DMS114 treated with DMSO at 0.1 percent for 48 hours (cell line): Measurements from ENCODE around the gene EVL.
"Not testable (repeated sequence)": the region's sequence is repeated elsewhere in the genome, so short reads cannot be mapped to it uniquely, and the experiment has no call there.

Experiments
- DNase-seq: peaks from one replicate; lab custom pipeline; 2025; ENCODE audit not compliant: unreplicated experiment; lab: John Stamatoyannopoulos, UW

The EVL gene

DNA sequence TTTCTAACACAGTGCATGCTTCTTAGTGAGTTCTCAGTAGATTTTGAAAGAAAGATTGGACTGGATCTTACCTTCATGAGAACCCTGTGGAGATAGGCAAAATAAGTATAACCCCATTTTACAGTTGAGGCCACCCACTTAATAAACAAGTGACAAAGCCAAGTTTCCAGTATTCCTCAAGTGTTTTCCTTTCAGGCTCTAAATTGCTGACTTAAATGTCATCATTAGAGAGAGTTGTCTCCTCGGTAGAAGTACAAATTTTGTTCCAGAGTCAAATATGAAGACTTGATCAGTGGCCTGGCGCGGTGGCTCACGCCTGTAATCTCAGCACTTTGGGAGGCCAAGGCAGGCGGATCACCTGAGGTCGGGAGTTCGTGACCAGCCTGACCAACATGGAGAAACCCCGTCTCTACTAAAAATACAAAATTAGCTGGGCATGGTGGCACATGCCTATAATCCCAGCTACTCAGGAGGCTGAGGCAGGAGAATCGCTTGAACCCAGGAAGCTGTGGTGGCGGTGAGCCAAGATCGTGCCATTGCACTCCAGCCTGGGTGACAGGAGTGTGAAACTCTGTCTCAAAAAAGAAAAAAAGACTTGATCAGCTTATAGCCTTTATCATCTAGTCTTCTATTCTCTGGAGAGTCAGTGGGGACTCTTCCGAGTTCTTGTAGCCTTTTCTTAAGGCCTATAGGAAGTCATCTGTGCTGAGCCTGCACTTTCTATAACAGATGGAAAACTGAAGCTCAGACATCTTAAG is 708 bp upstream of the EVL start:
- not testable (repeated sequence) for DNase-seq

DNA sequence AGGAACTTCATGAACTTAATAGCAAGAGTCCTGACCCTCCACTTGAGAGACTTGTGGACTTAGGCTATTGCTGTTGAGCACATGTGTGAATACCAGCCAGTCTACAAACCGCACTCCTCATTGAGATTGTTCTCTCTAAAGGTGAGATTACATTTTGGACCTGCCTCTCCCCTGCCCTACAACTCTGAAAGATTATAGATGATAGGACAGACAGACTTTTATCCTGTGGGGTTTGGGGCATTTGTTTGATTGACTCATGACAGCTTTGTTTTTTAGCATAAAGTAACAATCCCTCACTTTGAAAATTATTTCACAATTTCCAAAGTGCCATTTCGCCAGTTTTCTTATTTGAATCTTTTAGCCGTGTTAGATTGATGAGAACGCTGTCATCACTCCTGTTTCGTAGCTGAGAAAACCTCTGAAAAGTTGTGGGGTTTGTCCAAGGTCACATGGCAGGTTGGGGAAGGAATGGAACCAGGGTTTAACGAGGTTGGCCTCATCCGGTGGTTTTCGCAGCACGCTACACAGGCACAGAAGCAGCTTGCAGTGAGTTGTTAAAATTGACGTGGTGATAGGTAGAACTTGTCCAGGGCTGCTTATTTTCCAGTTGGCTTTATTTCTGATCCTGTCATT is 836 bp downstream of the EVL start:
- DNase-seq: no peak

GRCh38 chr14:100066962-100067361 is 1.7 kb downstream of the EVL start:
- DNase-seq: no peak

DNA sequence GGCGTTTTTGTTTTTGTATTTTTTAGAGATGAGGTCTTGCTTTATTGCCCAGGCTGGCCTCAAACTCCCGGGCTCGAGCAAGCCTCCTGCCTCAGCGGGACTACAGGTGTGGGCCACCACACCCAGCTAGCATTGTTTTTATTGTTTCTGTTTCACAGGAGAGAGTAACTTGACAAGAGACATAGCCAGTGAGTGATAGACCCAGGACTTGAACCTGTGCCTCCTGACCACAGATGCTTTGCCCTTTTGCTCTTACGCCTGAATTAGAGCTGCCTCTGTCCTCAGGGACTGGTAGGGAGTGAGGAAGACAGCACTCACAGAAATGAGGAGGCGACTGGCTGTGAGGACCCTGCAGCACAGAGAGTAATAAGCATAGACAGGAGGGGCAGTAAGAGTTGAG is 2.3 kb downstream of the EVL start:
- no peak for DNase-seq

DNA sequence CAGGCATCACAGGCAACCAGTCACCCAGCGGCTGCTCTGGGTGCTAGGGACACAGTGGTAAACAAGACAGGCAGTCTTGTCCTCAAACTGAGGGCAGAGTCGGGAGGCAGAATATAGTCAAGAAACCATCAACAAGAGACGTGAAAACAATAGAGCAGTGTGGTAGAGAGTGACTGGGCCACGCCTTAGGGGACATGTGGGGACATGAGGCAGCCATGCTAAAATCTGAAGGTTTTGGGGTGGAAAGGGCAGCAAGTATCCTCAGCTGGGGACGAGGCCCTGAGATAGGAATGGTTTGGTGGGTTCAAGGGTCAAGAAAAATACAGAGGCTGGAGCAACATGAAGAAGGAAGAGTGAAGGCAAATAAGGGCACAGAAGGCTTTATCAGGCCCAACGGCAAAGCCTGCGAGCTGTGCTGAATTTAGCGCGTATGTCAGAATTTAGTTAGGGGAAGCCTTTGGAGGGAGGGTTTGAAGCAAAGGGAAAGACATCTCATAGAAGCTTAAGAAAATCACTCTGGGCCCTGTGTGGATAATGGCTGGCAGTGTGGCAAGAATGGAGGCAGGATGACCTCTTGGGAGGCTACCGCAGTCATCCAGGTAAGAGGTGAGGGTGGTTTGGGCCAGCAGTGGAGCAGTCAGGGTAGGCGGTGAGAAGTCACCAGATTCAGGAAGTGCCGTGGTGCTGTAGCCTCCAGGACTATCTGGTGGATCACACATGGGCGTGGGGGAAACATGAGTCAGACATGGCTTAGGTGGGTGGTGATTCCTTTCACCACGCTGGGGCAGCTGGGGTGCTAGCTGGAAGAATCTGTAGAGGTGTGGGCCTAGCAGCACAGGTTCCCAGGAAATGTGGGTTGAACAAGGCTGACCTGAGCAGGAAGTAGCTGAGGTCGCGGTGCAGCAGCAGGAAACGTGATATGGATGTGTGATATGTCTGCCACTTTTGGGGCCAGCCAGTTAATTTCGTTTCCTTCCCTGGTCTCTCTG is 3.0 kb downstream of the EVL start:
- DNase-seq: no peak

DNA sequence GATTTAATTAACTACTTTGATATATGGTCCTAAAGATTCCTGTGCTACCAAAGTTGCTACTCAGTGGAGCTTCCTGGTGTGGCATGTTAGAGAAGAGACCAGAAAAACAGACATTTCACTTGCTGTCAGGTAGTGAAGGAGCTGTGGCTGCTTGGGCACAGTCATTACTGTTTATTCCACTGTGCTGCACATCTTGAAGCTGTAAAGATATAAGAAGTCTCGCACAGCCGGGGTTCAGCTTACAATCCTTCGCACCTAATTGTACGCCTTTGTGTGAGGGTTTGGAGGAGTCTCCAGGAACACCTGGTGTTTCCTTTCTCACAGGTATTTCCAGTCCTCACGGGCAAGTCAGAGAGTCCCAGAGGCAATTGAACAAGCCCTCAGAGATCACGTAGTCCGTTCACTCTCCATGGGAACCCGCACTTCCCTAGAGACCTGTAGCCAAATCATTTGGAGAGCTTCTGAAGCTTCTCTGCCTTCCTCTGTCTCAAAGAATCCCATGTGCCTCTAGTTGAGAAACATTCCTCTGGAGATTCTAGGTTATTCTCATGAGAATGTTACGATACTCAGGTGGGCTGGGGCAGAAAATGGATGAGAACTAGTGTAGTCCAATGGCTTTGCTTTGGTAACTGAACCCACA is 4.1 kb downstream of the EVL start:
- DNase-seq: no peak

GRCh38 chr14:100070310-100070709 is 5.1 kb downstream of the EVL start:
- DNase-seq: no peak

GRCh38 chr14:100071545-100071944 is 6.3 kb downstream of the EVL start:
- no peak for DNase-seq

DNA sequence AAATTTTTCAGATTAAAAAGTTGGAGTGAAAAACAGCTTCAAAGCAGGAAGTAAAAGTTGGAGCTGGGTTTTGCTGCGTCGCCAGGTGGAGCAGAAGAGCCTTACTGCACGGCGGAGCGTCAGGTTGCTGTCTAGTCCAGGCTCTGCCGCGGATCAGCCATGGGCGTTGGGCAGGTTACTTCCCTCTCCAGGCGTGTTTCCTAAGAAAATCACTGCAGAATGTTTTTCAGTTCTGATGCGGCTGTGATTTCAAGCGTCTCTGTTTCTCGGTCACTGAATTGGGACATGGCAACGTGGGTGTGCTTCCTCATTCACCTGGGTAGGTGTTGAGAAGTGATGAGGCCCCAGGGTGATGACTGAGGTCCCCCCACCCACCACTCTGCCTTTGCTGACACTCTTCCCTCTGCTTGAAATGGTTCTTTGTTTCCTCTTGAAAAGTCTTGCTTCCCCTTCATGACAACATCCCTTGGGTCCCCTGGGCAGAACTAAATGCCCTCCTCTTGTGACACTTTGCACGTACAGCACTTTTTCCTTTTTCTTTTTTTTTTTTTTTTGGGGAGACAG is 7.6 kb downstream of the EVL start:
- DNase-seq: no peak

GRCh38 chr14:100073576-100074430 is 8.6 kb downstream of the EVL start:
- DNase-seq: no peak

DNA sequence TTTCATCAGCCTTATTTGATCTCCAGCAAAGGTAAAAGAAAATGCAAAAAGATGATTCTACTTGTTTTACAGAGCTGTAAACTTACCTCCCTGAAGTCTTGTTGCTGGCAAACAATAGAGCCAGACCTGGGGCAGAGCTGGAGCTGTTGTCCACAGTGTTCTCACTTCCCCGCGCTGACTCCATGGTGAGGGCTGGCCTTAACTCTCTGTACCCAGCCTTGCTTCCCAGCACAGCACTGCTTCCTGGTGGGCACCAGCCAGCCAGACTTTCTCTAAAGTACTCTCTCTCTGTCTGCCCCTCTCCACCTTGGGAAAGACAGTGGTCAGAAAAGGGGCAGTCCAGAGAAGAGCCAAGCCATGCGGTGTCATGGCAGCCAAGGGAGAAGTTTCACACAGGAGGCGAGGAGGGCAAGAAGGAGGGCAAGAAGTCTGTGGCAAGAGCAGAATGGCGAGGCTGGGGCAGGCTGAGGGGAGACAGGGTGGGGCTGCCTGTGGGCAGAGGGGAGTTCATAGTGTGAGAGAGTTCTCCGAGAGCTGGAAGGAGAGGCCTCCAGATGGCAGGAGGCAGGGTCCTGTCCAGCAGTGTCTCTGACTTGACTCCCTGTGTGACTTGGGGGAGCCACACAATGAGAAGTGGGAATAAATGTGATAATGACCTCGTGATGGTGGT is 9.3 kb downstream of the EVL start:
- no peak for DNase-seq

DNA sequence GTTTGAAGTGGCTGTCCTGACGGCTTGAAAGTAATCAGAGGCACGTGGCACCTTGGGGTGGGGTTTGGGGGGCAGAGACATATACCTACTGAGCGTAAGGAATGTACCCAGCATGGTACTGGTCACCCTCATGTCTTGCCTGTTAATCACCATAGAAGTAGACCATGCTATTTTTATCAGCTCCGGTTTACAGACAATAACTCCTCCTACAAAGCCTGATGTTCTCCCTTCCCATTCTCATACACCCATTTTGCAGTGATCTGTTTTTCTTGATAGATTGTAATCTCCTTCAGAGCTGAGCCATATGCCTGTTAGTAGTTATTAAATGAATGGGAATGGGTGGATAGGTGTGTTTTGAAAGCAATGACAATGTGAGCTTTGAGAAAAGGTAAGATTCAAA is 10.5 kb downstream of the EVL start:
- no peak for DNase-seq

DNA sequence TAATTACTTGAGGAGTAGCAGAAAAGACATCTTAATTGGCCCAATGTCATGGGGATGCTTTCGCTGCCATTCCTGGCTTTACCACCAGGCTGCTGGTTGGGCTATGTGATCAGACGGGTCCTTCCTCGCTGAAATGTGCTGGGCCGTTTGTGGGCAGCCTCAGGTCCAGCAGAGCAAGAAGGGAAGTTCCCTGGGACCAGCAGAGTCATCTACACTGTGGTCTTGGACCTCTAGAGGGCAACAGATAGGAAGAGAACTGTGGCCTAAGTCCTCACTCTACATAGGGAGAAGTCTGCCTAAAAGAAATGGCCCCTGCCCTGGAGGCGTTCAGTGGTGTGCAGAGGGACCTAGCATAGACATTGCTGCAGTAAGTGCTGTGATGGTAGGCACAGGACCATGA is 10.9 kb downstream of the EVL start:
- no peak for DNase-seq

DNA sequence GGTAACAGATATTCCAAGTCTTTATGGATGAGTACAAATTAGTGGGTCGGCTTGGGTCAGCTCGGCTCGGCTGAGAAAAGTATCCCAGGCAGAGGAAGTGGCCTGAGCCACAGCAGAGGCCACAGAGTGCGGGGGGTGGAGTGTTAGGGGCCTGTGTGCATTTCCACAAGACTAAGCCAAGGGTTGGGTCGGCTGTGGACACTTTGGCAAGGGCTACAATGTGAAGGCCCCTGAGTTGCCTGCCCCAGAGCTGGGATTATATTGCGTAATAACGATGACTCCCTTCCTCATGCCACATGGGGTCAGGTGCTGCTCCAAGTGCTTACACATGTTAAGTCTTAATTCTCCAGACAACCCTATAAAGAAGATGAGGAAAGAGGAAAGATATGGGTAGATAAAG is 11.4 kb downstream of the EVL start:
- DNase-seq: no peak

DNA sequence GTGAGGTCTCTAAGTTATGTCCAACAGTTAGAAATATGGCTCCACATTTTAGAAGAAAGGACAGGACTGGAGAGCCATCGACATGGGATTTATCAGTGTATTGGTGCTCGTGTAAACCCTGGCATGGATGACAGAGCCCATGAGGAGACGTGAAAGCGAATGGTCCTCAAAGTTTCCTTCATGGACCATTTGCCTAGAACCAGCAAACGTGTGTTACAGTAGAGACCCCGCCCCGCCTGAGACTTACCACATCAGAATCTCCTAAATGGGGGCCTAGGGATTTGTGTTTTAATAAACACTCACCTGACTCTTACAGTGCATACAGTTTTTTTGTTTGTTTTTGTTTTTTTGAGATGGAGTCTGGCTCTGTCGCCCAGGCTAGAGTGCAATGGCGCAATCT is 12.2 kb downstream of the EVL start:
- no peak for DNase-seq

- no peak for DNase-seq
Observed at GRCh38 chr14:100078216-100078803, 13.1 kb downstream of the EVL start.

DNA sequence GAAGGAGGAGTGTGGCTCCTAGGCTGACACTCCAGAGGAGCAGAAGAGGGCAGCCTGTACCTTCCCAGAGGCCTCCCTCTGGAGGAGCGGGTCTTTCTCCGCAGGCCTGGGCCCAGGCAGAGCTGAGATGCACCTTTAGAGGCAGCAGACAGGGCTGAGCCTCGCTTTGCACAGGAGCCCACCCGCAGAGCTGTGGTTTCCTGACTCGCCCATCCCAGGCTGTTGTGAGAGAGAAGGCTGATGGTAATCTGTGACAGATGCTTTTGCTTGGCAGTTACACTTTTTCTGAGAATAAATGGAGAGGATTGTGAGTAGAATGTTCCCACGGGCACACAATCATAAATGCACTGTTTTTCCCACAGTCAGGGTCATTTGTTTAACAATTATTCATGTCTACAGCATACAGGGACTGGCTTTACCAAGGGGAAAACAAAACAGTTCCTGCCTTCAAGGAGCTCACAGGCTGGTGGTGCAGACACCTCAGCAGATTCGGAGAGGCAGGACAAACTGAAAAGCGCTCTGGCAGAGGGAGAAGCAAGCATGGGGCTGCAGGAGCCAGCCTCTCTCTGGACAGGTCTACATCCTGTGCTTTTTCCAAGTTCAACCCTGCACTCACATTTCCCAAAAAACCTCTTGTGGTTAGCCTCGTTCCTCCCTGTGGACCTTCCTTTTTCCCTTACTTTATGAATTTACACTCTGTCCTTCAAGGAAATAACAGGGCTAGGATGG is 13.9 kb downstream of the EVL start:
- no peak for DNase-seq

DNA sequence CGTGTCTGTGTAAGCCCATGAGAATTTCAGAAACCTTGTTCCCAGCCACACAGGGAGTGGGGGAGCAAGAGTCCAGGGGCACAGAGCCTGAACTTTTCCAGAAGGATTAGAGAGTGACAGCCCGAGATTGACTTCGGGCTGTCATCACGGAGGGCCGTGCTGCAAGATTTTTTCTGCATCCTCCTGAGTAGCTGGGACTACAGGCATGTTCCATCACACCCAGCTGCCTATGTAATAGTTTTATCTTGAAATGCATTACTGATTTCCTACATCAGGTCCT is 14.4 kb downstream of the EVL start:
- DNase-seq: no peak

DNA sequence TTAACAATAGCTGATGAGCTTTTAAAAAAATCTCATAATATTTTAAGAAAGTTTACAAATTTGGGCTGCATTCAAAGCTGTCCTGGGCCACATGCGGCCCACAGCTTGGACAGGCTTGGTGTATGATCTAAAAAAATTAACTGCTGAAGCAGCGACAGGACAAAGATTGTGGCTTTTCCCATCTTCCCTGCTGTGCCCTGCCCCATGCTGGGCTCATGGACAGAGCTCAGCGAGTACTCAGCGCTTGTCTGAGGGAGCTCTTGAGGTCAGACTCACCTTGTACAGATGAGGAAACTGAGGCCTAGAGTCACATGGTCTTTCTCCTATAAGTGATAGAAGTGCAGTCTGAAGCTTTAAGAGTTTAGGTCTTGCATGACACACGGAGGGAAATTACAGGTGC is 15.0 kb downstream of the EVL start:
- no peak for DNase-seq
